Activated CD8-positive, alpha-beta memory T cell treated with anti-CD3 and anti-CD28 coated beads for 48 hours (primary cell): ENCODE results near the gene NCBP2.

Experiments used
- DNase-seq, 3 experiments: peaks; one replicate each; pipeline ENCODE4 v3.0.0-alpha.2; 2020; ENCODE audit warnings: low read depth in 2 of 3, low spot score in 2 of 3

NCBP2 gene

GRCh38 chr3:196886144-196886543 is 56.2 kb downstream of the NCBP2 start:
- no peak for DNase-seq
